ENCODE results near the gene ACTR10. TPM values are rescaled to one million over a fixed set of nuclear protein-coding genes. Genes with fewer than 3 reads are reported as not detected.

ACTR10 gene
- total and polyA plus RNA-seq, 9 of the 15 experiments (the other 6 are each of a cell fraction or from before 2014, with no cell fraction given): 22.0 to 66.1 (median 34.1) TPM

GRCh38 chr14:58244556-58245387 is 44.8 kb downstream of the ACTR10 start, which contains the start of gene PSMA3 (continued):
- TF ChIP-seq TEAD4 (IDR thresholded peaks at IDR 0.05; ENCODE audit: low read length): peak; percentile 22; the same call in 1 of the 2 replicates
- TF ChIP-seq TEAD4 (CRISPR knock-in tag; IDR thresholded peaks at IDR 0.05; ENCODE audit: borderline replicate concordance): no peak
- no peak for TF ChIP-seq SAFB (IDR thresholded peaks at IDR 0.05; ENCODE audit: borderline replicate concordance, low read depth, low read length)
- peak; percentile 38 to 69; a peak in 3 of 4 replicates for TF ChIP-seq MNT (conservative IDR thresholded peaks at IDR 0.05)
- no peak for TF ChIP-seq KAT2B (IDR thresholded peaks at IDR 0.05; ENCODE audit: low read depth, low read length)
- TF ChIP-seq NUFIP1 (IDR thresholded peaks at IDR 0.05; ENCODE audit: partially characterized antibody): no peak
- TF ChIP-seq COPS2 (conservative IDR thresholded peaks at IDR 0.05): no peak
- TF ChIP-seq SREBF2 (CRISPR knock-in tag; IDR thresholded peaks at IDR 0.05): no peak
- TF ChIP-seq PHF8 (IDR thresholded peaks at IDR 0.05; ENCODE audit: borderline replicate concordance, low read length): peak; percentile 87; the same call in 1 of the 2 replicates
- peak; percentile 16; the same call in 1 of the 2 replicates for TF ChIP-seq TOE1 (IDR thresholded peaks at IDR 0.05; ENCODE audit: borderline replicate concordance)
- TF ChIP-seq TOE1 (CRISPR knock-in tag; IDR thresholded peaks at IDR 0.05; ENCODE audit: borderline replicate concordance, low read depth): no peak
- TF ChIP-seq SP2 (IDR thresholded peaks at IDR 0.05; ENCODE audit: extremely low read depth, low read depth, low read length, poor library complexity, severe bottlenecking): no peak
- peak; percentile 85 for TF ChIP-seq POLR2AphosphoS5 (IDR thresholded peaks at IDR 0.05; ENCODE audit: control insufficient read depth, insufficient read depth, low read depth, low read length)
- TF ChIP-seq ZNF239 (CRISPR knock-in tag; IDR thresholded peaks at IDR 0.05): no peak
- TF ChIP-seq SIRT6 (IDR thresholded peaks at IDR 0.05; ENCODE audit: low read depth, low read length): no peak
- TF ChIP-seq KHSRP (IDR thresholded peaks at IDR 0.05): no peak
- TF ChIP-seq CREB1 (IDR thresholded peaks at IDR 0.05): peak; percentile 24; the same call in 1 of the 2 replicates
- TF ChIP-seq CREB1 (CRISPR knock-in tag; IDR thresholded peaks at IDR 0.05): no peak
- TF ChIP-seq SMARCA4 (IDR thresholded peaks at IDR 0.05): peak; percentile 39; the same call in 1 of the 2 replicates
- TF ChIP-seq SRSF1 (IDR thresholded peaks at IDR 0.05; ENCODE audit: low read depth, low read length): no peak
- peak; percentile 43; the same call in 1 of the 2 replicates for TF ChIP-seq MTA3 (IDR thresholded peaks at IDR 0.05; ENCODE audit: borderline replicate concordance)
- TF ChIP-seq NFE2L1 (tag; IDR thresholded peaks at IDR 0.05; ENCODE audit: borderline replicate concordance, low read depth): peak; percentile 58; the same call in 1 of the 2 replicates
- no peak for TF ChIP-seq MTA2 (IDR thresholded peaks at IDR 0.05; ENCODE audit: low read depth)
- no peak for TF ChIP-seq EWSR1 (IDR thresholded peaks at IDR 0.05; ENCODE audit: borderline replicate concordance, low read depth, partially characterized antibody)
- 0 out of 2 replicates have a peak, but pooled peaks have one; percentile 25 for TF ChIP-seq ZBTB9 (CRISPR knock-in tag; IDR thresholded peaks at IDR 0.05)
- TF ChIP-seq GTF2E2 (tag; IDR thresholded peaks at IDR 0.05): no peak; the same call in 1 of the 2 replicates
- TF ChIP-seq PTTG1 (tag; IDR thresholded peaks at IDR 0.05; ENCODE audit: low read depth): no peak
